Right kidney (tissue), 9 donors: ENCODE measurements around the gene STAB1.

Source experiments
- DNase-seq: peaks from one replicate; pipeline ENCODE4 v3.0.0-alpha.2; 2016
- long read RNA-seq, 8 donors: transcript quantifications; one replicate each; lab custom pipeline, GENCODE V29; 2026

Gene STAB1
- long read RNA-seq, donor 1, partial matches to known transcripts: 0 of 1 reads
- long read RNA-seq, donor 1, other reads (novel, unspliced or antisense): 0 of 1 reads
- long read RNA-seq, donor 2, partial matches to known transcripts: 38 of 38 reads
- long read RNA-seq, donor 2, other reads (novel, unspliced or antisense): 0 of 38 reads
- long read RNA-seq, donor 3, partial matches to known transcripts: 21 of 35 reads
- long read RNA-seq, donor 3, other reads (novel, unspliced or antisense): 13 of 35 reads
- long read RNA-seq, donor 4, partial matches to known transcripts: 0 of 2 reads
- long read RNA-seq, donor 4, other reads (novel, unspliced or antisense): 0 of 2 reads
- long read RNA-seq, donor 5, partial matches to known transcripts: 142 of 197 reads
- long read RNA-seq, donor 5, other reads (novel, unspliced or antisense): 55 of 197 reads
- long read RNA-seq, donor 6, partial matches to known transcripts: 90 of 130 reads
- long read RNA-seq, donor 6, other reads (novel, unspliced or antisense): 40 of 130 reads
- long read RNA-seq, donor 7, partial matches to known transcripts: 252 of 311 reads
- long read RNA-seq, donor 7, other reads (novel, unspliced or antisense): 58 of 311 reads
- long read RNA-seq, donor 8, partial matches to known transcripts: 33 of 34 reads
- long read RNA-seq, donor 8, other reads (novel, unspliced or antisense): 0 of 34 reads

DNA sequence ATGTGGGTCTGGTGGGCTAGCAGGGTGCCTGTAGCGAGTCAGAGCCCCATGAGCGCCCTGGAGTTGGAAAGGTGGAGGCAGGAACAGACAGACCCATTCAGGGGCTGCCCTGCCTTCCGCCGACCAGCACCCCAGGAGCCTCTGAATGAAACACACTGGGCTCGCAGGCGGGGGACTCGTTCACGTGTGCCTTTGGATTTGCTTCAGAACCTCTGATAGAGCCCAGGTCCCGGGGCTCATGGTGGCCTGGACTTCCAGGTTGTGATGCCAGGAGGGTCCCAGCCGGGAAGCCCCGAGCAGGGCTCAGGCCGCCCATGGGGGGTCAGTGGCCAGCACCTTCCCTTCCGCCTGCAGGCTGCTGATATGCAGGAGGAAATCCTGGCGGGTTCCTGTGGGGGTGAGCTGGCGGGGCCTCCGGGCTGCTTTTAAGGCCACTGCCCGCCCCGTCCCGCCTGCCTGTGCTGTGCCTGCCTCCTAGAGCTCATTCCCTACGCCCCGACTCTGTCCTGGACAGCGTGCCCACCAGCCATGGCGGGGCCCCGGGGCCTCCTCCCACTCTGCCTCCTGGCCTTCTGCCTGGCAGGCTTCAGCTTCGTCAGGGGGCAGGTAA, at the start of gene STAB1:
TSS of gene STAB1 (plus strand) at position 453 of the 610 bp plus-strand sequence. CDS start at position 529, 76 bp downstream.
- no peak for DNase-seq

DNA sequence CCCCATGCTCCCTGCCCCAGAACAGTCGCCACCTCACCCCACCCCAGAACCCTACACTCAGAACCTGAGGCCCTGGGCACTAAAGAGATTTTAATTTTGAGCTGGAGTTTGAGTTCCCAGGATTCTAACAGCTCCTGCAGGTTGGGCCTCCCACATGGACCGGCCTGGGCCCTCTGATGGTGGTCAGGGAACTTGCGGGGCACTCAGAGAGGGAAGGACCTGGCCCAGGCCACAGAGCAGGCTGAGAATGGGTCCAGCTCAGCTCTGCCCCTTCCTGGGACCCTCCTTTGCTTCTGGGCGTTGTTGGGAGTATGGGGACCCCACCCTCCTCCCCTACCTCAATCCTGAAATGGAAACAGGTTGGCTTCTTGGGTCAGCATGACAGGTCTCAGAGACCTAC, 49.1 kb upstream of the STAB1 start:
- no peak for DNase-seq

- DNase-seq: peak; percentile 61
These were observed 48.3 kb upstream of the STAB1 start for GRCh38 chr3:52446631-52447511.

- DNase-seq: no peak
These were observed 47.4 kb upstream of the STAB1 start for GRCh38 chr3:52447512-52448355.

GRCh38 chr3:52450489-52451236, 44.5 kb upstream of the STAB1 start:
- no peak for DNase-seq

DNA sequence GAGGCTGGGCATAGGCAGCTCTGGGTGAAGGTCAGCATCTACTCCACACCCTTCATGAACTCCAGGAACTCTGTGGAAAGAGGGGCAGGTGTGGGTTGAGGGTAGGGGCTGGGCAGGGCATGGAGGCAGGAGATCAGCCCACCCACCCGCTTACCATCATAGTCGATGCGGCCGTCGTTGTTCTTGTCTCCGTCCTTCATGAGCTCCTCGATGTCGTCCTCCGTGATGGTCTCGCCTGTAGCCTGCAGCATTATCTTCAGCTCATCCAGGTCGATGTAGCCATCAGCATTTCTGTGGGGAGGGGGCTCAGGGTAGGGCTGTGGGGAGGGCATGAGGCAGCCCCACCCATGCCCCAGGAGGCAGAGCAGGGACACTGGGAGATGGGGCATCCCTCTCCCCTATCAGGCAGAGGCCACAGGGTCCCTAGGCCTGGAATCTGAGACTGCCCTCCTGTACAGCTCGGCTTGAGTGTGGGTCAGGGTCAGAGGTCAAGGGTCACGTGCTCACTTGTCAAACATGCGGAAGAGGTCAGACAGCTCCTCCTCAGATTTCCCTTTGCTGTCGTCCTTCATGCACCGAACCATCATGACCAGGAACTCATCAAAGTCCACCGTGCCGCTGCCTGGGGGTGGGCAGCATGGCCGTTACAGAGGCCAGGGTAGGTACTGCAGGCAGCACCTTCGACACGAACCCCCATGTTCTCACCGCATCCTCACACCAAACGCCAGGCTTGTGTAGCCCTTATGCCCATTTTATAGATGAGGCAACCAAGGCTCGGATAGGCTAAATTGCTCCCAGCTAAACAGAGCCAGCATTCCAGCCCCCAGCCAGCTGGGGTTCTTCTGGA, 43.7 kb upstream of the STAB1 start:
- no peak for DNase-seq

- DNase-seq: no peak
These were observed 43.0 kb upstream of the STAB1 start for GRCh38 chr3:52452126-52452525.

- DNase-seq: no peak
These were observed 42.4 kb upstream of the STAB1 start for GRCh38 chr3:52452570-52453221.

DNA sequence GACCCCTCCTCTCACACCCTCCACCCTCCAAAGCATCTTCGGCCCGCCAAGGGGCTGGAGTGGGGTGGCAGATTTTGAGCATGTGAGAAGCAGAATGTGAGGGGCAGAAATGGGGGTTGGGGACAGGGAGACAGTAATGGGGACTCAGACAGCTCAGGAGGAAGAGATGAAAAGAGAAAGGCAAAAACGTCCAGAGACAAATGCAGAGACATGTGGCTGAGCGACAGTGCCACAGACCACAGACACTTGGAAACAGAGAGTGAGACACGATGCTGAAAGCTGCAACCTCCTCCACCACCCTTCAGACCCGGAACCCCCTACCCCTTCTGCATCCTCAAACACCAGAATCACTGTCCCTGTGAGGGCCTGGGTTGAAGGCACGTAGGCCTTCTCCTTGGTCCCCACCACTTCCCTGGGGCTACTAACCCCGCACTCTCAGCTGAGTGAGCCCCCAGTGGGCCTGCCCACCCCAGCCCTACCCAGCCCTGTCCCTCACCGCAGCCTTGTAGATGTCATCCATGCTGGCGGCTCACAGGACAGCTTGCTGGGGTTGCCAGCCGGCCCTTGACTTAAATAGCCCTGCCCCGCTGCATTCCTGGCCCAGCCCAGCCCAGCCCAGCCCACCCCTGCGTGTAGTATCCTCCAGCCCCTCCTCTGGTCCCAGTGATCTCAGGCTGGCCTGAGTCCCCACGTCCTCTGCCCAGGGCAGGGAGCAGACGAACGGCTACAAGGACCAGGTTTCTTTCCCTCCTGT, 41.5 kb upstream of the STAB1 start, which contains the start of gene TNNC1:
TSS of gene TNNC1 (minus strand) at position 546 of the 754 bp plus-strand sequence. CDS start at position 520, 26 bp downstream.
- no peak for DNase-seq

DNA sequence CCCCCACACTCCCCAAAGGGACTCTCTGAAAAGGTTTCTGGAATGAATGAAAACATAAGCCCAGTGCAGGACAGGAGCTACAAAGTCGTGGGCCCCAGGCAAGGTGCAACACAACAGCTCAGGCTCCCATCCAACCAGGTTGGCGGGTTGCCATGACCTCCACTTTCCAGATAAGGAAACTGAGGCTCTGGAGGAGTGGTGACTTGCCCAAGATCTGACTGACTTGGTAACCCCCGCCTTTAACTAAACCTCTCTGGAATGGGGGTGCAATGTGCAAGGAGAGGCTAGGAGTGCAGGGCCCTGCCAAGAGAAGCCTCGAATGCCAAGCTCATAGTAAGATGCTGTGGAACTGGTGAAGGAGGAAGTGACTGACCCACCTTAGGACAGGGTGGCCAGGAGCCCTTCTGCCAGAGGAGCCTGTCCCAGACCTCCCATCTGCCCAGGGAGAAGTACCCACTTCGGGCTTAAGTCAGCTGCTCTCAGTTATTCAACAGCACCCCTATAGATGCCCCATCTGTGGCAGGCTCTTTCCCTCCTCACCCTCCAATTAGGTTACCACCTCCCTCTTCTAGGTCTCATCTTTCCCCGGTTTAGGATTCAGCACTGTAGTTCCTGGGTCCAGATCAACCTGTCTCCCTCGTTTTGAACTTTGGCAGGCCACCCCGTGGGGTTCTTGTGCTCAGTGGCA, 40.7 kb upstream of the STAB1 start:
- DNase-seq: no peak

DNA sequence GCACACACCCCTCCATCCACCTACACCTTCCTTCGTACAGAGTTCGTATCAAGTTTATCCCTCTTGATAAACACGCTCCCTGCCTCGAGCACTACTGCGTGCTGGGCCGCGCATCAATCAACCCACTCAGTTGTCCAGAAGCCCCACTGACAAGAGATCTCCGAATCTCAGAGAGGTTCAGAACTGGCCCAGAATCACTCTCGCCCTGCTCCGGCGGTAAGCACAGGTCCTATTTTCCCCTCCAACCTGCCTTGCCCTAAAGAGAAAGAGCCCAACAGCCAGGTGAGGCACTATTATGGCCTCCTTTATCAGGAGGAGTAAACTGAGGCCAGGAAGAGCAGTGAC, 40.2 kb upstream of the STAB1 start:
- DNase-seq: no peak

DNA sequence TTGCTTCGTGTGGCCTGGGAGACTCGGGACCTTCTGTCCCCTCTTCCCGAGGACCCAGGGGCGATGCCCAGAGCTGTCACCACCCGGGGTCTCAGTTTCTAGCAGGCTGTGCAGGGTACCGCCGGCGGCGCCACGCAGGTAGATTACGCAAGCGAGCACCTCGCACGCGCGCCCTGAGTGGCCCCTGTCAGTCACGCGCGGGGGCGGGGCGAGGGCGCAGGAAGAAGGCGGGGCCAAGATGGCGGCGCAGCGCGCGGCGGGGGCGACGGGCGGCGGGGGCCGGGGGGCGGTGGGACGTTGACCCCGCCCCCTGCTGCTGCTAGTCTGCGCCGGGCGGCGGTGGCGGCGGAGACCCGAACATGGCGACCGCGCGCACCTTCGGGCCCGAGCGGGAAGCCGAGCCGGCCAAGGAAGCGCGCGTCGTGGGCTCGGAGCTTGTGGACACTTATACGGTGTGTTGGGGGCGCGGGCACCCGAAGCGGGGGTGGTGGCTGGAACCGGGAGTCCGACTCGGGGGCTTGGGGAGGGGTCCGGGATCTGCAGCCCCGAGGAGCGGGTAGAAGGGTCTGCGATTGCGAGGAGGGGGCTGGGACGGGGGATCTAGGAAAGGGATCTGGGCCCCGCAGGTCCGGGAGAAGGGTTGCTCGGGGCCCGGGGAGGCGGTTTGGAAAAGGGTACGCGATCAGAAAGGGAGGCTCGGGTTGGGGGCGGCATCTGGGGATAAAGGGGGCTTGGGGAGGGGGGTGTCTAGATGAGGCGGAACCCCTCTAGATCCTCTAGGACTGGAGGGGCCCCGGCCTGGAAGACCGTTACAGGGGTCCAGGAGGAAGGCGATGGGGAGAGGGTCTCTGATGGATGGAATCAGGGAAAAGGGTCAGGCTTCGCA, 39.6 kb upstream of the STAB1 start, which contains the start of gene NISCH:
TSS of gene NISCH (plus strand) at position 322 of the 886 bp plus-strand sequence. CDS start at position 360, 38 bp downstream.
- DNase-seq: peak; percentile 75

DNA sequence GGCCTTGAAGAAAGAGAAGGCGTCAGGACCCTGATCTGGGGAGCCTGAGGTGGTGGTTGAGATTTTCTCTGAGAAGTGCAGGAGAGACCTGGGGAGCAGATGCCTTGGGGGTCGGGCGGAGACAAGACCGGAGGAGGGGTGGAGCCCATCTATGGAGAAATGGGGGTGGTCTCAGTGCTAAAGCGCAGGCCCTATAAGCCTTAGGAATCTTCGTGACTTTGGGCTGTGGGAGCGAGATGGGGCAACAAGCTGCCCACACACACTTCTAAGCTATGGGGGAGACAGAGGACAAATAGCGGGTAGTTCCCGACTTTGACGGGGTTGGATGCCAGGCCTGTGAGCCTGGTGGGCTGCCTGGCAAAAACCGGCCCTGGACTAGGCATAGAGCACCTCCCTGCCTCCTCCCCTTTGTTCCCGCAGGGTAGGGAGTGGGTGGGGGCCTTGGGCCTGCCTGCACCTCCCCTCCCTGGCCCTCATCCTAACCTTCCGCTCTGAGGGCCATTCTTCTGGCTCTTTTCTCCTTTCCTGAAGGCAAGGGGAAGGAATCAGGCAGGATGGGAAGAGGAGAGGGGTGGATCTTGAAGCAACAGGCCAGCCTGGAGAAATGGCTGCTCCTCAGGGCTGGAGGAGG, 38.9 kb upstream of the STAB1 start:
- DNase-seq: peak; percentile 71

DNA sequence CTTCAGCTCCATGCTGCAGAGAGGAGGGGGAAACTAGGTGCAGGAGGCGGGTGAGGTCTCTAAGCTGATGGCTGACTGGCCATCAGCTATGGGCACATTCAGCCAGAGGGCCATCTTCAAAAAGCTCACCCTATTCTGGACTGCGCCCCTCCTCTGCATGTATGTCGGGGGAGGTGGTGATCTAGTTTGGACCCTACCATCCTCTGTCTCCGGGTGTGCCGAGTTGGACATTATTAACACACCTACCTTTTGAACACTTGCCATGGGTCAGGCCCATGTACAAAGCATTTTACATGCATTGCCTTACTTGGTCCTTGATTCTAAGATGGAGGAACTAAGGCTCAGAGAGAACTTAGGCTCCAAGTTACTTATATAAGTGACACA, 38.3 kb upstream of the STAB1 start:
- no peak for DNase-seq

DNA sequence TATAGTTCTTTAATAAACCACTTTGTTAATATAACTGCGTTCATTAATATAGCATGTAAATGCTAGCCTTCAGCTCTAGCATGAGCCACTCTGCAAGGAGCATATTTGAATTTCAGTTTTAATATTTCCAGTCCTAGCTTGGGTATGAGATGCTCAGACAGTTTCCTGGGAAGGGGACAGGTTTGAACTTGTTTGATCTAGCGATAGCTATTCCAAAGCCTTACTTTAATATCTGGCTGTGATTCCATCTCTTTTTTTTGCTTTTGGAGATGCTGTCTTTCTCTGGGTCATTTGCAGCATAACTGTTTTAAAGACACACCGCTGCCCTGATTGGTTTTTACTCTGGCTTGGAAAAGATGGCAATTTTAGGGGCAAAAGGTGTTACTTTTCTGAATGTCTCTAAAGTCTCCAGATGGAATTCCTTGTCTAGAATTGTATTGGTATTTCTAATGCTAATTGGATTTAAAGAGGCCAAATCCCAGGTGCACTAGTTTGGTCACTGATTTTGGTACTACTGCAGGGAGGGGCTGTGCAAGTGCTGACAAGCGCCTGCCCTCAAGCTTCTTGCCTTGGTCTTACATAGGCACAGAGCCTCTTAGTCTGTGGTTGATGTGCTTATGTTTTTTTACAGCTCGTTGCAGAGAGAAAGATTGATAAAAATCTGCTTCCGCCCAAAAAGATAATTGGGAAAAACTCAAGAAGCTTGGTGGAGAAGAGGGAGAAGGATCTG, 36.9 kb upstream of the STAB1 start:
- DNase-seq: no peak
